Immature natural killer cell (primary cell): ENCODE data around the gene CSF1. TPM values are rescaled to one million over a fixed set of nuclear protein-coding genes. Genes with fewer than 3 reads are reported as not detected.

Experiments used
- DNase-seq, 3 donors: peaks; one replicate each; pipeline ENCODE4 v3.0.0; 2022; ENCODE audit warnings: mixed read lengths in 1 of 3
- H3K27ac Mint-ChIP-seq, 6 donors: one replicate each; pipeline ENCODE4 v1.8.0; 2020; ENCODE audit warnings: mixed read lengths in 6 of 6, mild to moderate bottlenecking in 5 of 6, inconsistent platforms in 4 of 6, moderate library complexity in 3 of 6
- H3K27me3 Mint-ChIP-seq, 3 donors: one replicate each; pipeline ENCODE4 v1.8.0; 2020 to 2021; ENCODE audit warnings: low read depth in 3 of 3, mild to moderate bottlenecking in 3 of 3, mixed read lengths in 3 of 3, moderate library complexity in 3 of 3, inconsistent platforms in 1 of 3
- H3K36me3 Mint-ChIP-seq, 3 donors: one replicate each; pipeline ENCODE4 v1.8.0; 2020; ENCODE audit warnings: mixed read lengths in 3 of 3, inconsistent platforms in 2 of 3, mild to moderate bottlenecking in 2 of 3
- H3K4me1 Mint-ChIP-seq, 2 donors: one replicate each; pipeline ENCODE4 v1.8.0; 2020; ENCODE audit warnings: inconsistent platforms in 2 of 2, mild to moderate bottlenecking in 2 of 2, mixed read lengths in 2 of 2, moderate library complexity in 1 of 2
- H3K4me3 Mint-ChIP-seq, 5 donors: one replicate each; pipeline ENCODE4 v1.8.0; 2020; ENCODE audit warnings: mild to moderate bottlenecking in 5 of 5, mixed read lengths in 5 of 5, inconsistent platforms in 3 of 5, moderate library complexity in 3 of 5
- H3K9me3 Mint-ChIP-seq, 6 donors: one replicate each; pipeline ENCODE4 v1.8.0; 2020; ENCODE audit warnings: mild to moderate bottlenecking in 6 of 6, mixed read lengths in 6 of 6, inconsistent platforms in 4 of 6, moderate library complexity in 3 of 6
- polyA plus RNA-seq, 3 donors: library from polyadenylated mRNA; unstranded; fragments of 300-500 nt; fragmentation: Illumina TruSeq; gene quantifications; one replicate each; pipeline ENCODE4 v1.2.3, GENCODE V29; 2021

The CSF1 gene
- polyA plus RNA-seq, 3 donors from 2014 or later, result 0.55 to 0.97 (median 0.65) TPM

DNA sequence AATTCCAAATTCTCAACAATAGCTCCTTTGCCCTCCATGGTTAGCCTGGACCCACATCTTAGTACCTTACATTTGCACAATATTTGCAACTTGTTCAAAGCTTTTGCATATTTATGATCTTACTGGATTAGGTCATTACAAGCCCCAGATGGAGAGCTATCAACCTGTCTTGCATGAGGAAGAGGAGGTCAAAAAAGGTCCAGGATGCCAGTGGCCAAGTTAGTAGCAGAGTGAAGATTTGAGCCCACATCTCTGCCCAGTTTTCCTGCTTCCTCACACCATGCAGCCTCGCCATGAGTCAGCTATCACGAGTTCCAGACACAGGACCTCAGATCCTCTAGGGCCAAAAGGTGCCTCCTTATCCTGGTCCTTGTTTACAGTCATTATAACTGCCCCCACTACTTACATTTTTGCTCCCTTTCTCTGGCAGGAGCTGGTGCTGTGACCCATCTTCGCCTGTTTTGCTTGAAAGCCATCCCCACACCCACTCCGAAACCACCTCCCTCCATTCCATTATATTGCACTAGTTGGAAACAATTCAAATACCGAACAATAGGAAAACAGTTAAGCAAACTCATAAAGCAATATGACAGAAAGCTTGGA lies 68.9 kb downstream of the CSF1 start:
- Mint-ChIP-seq H3K4me1 (peaks cover 0 to 2% of the 10 kb centered on the region in 2 donors), H3K4me3 (no peak overlapping the region), H3K27ac (no peak overlapping the region), H3K27me3 (peaks cover 7 to 10% (median 8%) of the 10 kb centered on the region in 3 donors), H3K36me3 (peaks cover 0 to 4% (median 0%) of the 10 kb centered on the region in 3 donors), H3K9me3 (no peaks in the 10 kb centered on the region)
- no peak for DNase-seq

Other genes with a start within 250 kb of the CSF1 start
- 10 to 100 TPM; 32.6 to 51.2 (median 42.5) TPM for gene GSTM2, start 242.8 kb upstream of the CSF1 start, polyA plus RNA-seq
- 10 to 100 TPM in 1 of 3 donors, not detected in 2; 35.4 TPM for gene GSTM1, start 223.0 kb upstream of the CSF1 start, polyA plus RNA-seq
- gene GSTM5, start 198.6 kb upstream of the CSF1 start, polyA plus RNA-seq, result under 1 TPM in 1 of 3 donors, not detected in 2; 0.23 TPM
- gene GSTM3, start 169.8 kb upstream of the CSF1 start, polyA plus RNA-seq, result 1 to 10 TPM; 1.1 to 7.1 (median 5.9) TPM
- under 1 TPM in 2 of 3 donors, not detected in 1; 0.09 to 0.13 TPM for gene EPS8L3, start 146.9 kb upstream of the CSF1 start, polyA plus RNA-seq
- gene AHCYL1, start 73.9 kb downstream of the CSF1 start, polyA plus RNA-seq, result 10 to 100 TPM; 30.2 to 75.4 (median 46.4) TPM
- 10 to 100 TPM; 17.7 to 30.4 (median 19.6) TPM for gene STRIP1, start 123.8 kb downstream of the CSF1 start, polyA plus RNA-seq
- gene ALX3, start 159.8 kb downstream of the CSF1 start, polyA plus RNA-seq, result not detected
- not detected for gene UBL4B, start 201.6 kb downstream of the CSF1 start, polyA plus RNA-seq
- gene SLC6A17, start 239.6 kb downstream of the CSF1 start, polyA plus RNA-seq, result not detected